GM13976 (cell line): ENCODE measurements around the gene REELD1.

Experiments used
- DNase-seq: peaks from one replicate; pipeline ENCODE4 v3.0.0; 2012; ENCODE audit warnings: low spot score
- CTCF ChIP-seq: IDR thresholded peaks from 2 replicates; pipeline ENCODE4 v1.5.1; 2012; ENCODE audit warnings: borderline replicate concordance, mild to moderate bottlenecking; ENCODE audit not compliant: insufficient read depth; ENCODE audit errors: extremely low read depth, missing control alignments, control extremely low read depth
- in situ Hi-C: fragments of 300-500 bp; cut with MboI; formaldehyde crosslinking; loops from one replicate; pipeline ENCODE4 v1.12.0; 2022; ENCODE audit warnings: low sequenced_read_pairs, mixed read lengths, inconsistent platforms; ENCODE audit not compliant: unreplicated experiment

The REELD1 gene

GRCh38 chr4:146191766-146192458, 22.4 kb upstream of the REELD1 start:
- DNase-seq: no peak
- no peak for TF ChIP-seq CTCF
- in situ Hi-C loops: no loop called here

DNA sequence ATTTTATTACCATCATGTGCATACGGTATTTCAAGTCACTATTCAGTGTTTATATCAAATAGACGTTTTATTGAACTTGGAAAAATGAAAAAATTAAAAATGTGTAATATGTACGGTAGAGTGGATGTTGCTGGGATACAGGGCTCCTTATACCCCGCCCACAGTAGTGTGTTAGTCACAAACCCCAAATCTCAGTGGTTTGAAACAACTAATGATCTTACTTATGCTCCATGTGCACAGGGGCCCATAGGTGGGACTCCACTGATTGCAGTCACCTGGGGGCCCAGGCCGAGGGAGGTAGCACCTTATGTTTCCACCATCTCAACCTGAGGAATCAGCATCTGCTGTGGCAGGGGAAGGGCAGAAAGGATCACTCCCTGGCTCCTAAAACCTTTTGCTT, 20.7 kb upstream of the REELD1 start:
- DNase-seq: no peak
- TF ChIP-seq CTCF: no peak
- in situ Hi-C loops: no loop called here

- no peak for TF ChIP-seq CTCF
- DNase-seq: no peak
- in situ Hi-C loops: no loop called here
These were observed 20.1 kb upstream of the REELD1 start for GRCh38 chr4:146194212-146194611.

DNA sequence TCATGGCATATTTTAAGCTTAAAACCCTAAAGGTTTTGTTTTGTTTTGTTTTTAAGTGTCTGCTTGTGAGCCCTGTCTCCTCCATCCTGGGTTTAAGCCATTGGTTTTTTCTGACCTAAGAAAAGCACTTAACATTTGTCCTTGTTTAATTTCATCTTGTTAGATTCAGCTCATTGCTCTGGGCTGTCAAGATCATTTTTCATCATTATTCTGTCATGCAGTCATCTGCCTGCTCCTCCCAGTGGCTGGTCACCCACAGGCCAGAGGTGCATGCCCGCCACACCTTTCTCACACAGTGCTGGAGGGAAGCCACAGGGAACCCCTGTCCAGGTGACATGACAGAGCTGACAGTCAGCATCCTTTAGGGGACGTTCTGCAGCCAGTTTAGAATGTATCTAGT, 11.7 kb upstream of the REELD1 start:
- no peak for DNase-seq
- in situ Hi-C loops: no loop called here
- TF ChIP-seq CTCF: no peak

DNA sequence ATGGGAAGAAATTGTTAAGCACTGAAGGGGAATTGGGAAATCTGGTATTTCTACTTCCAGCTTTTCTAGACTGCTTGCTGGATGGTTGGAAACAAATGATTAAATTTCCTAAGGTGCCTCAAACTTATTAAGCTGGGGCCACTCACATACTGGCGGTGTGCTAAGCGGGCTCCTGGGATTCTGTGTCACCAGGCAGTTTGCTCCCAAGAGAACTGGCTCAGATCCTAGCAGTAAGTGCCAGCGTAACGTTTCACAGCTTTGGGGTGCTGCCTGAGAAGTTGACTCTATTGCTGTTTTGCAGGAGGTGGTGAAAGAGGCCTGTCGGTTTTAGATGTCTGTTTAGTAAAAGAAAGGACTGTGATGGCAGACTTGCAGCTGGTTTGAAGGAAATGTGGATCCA, 6.9 kb upstream of the REELD1 start:
- DNase-seq: no peak
- in situ Hi-C loops: no loop called here
- no peak for TF ChIP-seq CTCF

DNA sequence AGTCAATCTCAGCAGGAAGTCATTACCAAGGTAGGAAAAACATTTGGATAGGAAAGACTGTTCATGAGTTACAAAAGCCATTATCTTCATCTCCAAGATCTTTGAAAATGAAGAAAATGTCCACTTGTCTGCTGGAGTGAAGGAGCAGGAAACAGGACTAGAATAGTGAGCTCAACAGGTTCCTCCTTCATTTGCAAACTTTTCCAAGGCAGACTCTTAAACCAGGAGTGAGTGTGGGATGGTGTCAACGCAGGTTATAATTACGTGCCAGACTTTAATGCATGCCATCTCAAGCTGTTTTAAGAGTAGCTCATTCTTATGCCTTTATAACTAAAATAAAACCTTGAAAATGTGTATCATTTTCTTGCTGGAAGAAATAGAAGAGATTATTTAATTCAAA, 3.4 kb upstream of the REELD1 start:
- DNase-seq: no peak
- in situ Hi-C loops: no loop called here
- TF ChIP-seq CTCF: no peak
